GM19468 (cell line): ENCODE measurements around the gene IMMP2L.

ENCODE experiments used
- ATAC-seq: cut with Tn5 transposase; IDR thresholded peaks from one replicate; pipeline ENCODE4 v1.9.1; 2021; ENCODE audit warnings: mild to moderate bottlenecking, moderate library complexity, moderate number of reproducible peaks; ENCODE audit not compliant: unreplicated experiment; ENCODE audit errors: extremely low read depth

IMMP2L gene

DNA sequence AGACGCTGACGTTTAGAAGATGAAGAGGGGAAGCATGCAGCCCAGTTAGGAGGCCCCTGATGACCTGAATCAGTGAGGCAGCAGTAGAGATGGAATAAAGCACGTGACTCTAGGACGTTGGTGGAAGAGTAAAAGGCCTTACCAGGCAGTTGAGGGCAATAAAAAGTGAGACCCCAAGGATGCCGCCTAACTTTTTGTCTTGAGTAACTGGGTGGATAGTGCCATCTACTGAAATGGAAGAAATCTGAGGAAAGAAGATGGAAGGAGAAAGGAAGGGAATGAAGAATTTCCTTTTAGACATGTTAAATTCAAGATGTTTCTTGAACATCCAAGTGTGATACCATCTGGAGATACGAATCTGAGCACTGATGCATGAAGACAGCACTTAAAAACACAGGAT lies 691.4 kb downstream of the IMMP2L start:
- no peak for ATAC-seq

DNA sequence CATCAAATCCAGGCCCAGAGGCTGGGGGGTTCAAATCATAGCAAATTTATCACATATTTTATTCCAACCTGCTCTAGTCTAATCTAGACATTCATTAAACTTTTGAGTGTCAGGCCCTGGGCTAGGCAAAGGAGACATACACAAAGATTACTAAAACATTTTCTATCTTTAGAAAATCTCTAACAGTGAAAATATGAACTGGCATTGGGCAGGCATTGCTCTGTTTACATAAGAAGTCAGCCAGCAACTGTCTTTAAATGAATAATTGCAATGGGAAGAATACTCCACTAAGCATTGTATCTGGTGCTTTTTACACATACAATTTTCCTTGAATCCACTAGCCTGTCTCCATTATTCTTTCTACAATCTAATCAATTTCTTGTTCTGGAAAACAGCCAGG lies 693.8 kb downstream of the IMMP2L start:
- no peak for ATAC-seq

GRCh38 chr7:110867771-110868170 lies 694.5 kb downstream of the IMMP2L start:
- ATAC-seq = no peak

DNA sequence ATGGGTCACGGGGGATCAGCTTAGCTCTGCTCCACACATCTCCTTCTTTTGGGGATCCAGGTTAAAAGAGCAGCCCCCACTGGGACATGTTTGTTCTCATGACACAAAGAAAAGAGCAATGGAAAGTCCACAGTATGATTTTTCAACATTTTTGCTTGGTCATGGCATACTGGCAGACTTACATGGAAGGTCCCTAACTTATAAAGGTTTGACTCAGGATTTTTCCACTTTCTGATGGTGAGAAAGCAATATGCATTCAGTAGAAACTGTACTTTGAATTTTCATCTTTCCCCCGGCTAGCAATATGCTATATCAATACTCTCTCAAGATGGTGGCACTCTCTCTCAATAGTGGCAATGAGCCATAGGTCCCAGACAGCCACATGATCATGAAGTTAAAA lies 699.0 kb downstream of the IMMP2L start:
- no peak for ATAC-seq

DNA sequence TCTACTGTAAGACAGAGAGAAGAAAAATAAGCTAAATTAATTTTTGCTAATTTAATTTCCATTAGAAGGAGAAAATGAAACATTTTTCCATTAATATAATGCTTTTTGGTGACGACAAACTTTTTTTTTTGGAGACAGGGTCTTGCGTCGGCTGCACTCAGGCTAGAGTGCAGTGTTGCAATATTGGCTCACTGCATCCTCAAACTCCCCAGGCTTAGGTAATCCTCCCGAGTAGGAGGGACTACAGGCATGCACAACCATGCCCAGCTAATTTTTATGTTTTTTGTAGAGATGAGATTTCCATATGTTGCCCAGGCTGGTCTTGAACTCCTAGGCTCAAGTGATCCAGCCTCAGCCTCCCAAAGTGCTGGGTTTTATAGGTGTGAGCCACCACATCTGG lies 701.1 kb downstream of the IMMP2L start:
- no peak for ATAC-seq

DNA sequence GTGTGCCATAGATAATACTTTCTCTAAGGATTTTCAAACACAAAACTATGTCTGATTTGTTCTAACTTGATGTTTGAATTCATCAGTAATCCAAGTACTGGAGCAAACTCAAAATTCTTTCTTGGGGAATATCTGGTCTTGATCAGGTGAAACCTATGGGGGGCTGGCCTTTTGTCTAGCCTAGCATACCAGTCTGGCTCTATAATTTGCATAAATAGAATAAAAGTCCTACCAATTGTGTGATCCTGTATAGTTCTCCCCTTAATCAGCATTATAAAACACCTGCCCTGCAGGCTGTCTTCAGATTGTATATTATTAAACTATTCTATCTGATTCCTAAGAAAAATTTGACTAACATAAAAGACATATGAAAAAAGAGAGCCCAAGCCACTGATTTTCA lies 705.2 kb downstream of the IMMP2L start:
- no peak for ATAC-seq

DNA sequence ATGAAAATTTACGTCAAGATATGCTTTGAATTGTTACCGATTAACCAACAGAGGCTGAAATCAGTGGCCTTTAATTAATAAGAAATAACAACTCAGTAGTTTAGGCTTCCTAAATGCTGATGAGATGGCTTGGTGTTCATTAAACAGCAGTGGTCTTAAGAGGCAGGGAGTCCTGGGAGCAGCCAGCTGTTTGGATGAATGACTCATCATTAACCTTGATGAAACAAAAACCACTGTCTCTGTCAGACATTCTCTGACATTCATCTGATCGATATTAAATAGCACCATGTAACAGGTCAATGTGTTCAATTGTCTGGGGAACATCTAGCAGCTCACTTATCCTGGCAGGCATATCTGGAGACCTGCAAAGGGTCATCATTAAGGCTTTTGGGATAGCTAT lies 705.6 kb downstream of the IMMP2L start:
- ATAC-seq = no peak

DNA sequence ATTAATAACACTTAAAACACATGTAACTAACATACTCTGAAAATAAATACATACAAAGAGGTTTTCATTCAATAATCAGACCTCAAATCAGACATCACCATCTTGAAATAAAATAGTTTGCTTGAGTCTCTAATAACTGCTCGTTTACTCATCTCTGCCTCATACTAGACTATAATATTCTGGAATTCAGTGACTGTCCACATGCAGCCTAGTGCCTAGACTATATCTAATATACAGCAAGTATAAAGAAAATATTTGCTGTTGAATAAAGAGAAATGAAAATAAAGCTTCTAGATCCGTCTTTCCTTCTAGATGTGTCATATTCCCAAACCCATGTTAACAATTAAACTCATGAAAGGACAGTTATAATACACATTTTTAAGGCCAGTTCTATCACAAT lies 707.6 kb downstream of the IMMP2L start:
- ATAC-seq = no peak

DNA sequence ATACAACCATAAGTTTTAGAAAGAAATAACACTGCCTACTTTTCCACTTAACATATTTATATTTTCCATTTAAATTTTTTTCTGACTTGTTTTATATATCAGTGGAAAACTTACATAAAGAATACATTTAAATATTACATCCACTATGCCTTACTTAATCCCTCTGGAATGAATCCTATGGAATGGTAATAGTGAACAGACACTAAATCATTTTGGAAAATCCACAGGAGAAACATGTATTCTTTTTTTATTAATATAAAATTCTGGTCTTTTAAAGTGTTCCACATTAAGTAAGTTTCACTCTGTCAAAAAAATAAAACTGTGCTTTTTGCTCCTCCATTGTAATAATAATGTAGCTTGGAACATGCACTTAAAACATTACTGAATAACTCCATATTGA lies 708.1 kb downstream of the IMMP2L start:
- ATAC-seq = no peak

GRCh38 chr7:110853263-110853662 lies 709.0 kb downstream of the IMMP2L start:
- no peak for ATAC-seq

DNA sequence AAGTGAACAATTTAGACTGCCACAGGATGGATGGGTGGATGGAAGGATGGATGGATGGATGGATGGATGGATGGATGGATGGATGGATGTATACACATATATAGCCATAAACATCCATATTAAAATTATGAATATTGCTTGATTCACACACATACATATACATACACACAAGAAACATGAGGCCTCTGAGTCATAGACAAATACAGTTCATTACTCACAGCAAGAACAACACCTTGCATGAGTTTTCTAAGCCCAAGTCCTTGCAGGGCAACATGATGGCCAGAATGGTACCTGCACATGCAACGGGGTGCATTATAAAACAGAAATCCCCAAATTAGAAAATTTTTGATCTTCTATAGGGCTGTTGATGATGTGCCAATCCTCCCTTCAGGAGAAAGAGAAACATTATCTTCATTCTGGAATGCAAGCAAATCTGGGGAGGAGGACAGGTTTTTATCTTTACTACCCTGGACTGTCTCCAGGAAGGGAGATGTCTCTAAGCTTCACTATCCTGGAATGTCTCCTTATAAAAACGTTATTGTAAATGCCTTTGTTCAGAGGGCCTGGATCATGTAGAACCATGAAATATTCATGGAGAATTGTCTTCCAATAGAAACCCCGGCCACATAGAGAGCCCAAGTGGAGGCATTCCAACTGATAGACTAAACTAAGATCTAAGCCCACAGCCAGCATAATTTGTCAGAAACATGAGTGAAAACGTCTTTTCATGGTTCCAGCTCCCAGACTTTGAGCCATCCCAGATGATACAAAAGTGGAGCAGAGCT lies 709.9 kb downstream of the IMMP2L start:
- ATAC-seq = no peak

- ATAC-seq = no peak
Observed at GRCh38 chr7:110850224-110850623, 712.1 kb downstream of the IMMP2L start.

DNA sequence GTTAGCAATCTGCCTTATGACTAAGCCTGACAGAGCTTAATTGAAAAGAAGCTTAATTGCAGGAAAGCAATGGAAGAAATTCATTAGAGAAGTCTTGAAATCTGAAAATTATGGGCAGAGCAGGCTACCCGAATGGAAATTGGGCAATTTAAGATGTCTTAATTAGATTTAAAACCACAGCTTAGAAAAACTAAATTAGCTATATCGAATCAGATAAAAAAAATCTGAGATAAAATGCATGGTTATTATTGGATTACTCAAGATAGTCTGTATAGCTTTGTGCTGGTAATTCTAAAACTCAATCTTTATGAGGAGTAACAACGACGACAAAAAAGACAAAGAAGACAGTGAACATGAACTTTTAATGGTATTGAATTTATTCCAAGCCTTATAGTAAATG lies 719.5 kb downstream of the IMMP2L start:
- no peak for ATAC-seq

GRCh38 chr7:110841840-110842545 lies 720.3 kb downstream of the IMMP2L start:
- no peak for ATAC-seq

DNA sequence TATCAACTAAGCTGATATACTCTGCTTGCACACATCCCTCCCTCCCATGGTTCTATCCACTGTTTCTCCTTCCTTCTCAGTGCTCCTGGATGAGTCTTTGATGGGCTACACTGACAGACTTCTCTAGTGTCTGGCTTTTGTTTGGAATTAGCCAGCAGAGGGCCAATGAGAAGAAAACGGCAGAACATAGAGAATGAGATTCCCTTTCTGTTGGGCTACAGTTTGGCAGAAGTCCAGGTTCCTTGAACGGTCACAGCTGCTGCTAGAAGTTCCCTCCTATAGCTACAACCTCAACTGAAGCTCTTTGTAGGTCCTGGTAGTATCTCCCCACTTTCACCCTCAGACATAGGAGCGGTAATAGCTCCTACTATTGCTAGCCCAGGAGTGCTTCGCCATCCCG lies 722.4 kb downstream of the IMMP2L start:
- ATAC-seq = no peak

GRCh38 chr7:110835849-110836248 lies 726.4 kb downstream of the IMMP2L start:
- ATAC-seq = no peak

DNA sequence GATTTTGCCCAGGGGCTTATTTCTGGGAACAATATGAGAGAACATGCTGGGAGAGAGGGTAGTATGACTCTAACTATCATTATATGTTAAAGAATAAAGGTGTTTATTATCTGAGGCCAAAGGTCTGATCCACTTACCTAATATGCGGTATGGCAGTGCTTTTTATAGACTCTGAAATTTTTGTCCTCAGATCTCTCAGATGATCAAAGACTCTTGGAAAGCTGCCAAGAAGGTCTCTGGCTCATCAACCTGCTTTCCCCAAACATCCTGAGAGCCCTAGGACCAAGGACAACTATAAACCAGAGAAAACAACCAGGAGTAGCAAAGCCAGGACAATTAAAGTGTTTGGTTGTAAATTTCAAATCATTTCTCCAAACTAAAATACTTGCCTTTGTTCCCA lies 727.1 kb downstream of the IMMP2L start:
- ATAC-seq = no peak

GRCh38 chr7:110831419-110831818 lies 730.9 kb downstream of the IMMP2L start:
- no peak for ATAC-seq

DNA sequence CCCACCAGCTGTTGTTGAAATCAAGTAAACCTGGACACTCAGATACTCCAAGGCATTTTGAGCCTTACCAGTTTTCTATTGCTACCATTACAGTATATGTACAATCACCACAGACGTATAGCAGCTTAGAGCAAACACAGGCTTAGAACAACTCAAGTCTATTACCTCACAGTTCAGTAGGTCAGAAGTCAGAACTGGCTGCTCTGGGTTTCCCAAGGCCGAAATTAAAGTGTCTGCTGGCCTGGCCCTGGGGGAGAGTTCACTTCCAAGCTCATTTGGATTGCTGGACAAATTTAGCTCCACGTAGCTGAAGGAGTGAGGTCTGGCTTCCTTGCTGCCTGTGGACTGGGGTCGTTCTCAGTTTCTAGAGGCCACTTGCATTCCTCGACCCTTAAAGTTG lies 731.5 kb downstream of the IMMP2L start:
- ATAC-seq = no peak

GRCh38 chr7:110827936-110828335 lies 734.4 kb downstream of the IMMP2L start:
- ATAC-seq = no peak

GRCh38 chr7:110827287-110827855 lies 734.9 kb downstream of the IMMP2L start:
- ATAC-seq = no peak

- no peak for ATAC-seq
Observed at GRCh38 chr7:110813986-110814385, 748.3 kb downstream of the IMMP2L start.
